NK-92 (cell line): ENCODE data around the gene BEGAIN.

Experiments used
- DNase-seq: peaks from one replicate; lab custom pipeline; 2025; ENCODE audit not compliant: unreplicated experiment; lab: John Stamatoyannopoulos, UW

BEGAIN gene

GRCh38 chr14:100553471-100553870, 33.7 kb downstream of the BEGAIN start:
- no peak for DNase-seq

GRCh38 chr14:100552524-100553125, 34.6 kb downstream of the BEGAIN start:
- no peak for DNase-seq

- no peak for DNase-seq
Measured at GRCh38 chr14:100551056-100551455, 36.2 kb downstream of the BEGAIN start.

- no peak for DNase-seq
Measured at GRCh38 chr14:100549834-100550625, 37.2 kb downstream of the BEGAIN start.

- DNase-seq: no peak
Measured at GRCh38 chr14:100548939-100549338, 38.3 kb downstream of the BEGAIN start.

- DNase-seq: no peak
Measured at GRCh38 chr14:100548295-100548655, 38.9 kb downstream of the BEGAIN start.

GRCh38 chr14:100547633-100548294, 39.5 kb downstream of the BEGAIN start:
- no peak for DNase-seq

- DNase-seq: no peak
Measured at GRCh38 chr14:100546051-100546443, 41.2 kb downstream of the BEGAIN start.

- no peak for DNase-seq
Measured at GRCh38 chr14:100545359-100545758, 41.9 kb downstream of the BEGAIN start.

GRCh38 chr14:100544506-100545141, 42.6 kb downstream of the BEGAIN start:
- DNase-seq: no peak

GRCh38 chr14:100543471-100544455, 43.5 kb downstream of the BEGAIN start:
- DNase-seq: no peak

GRCh38 chr14:100542619-100543205, 44.5 kb downstream of the BEGAIN start:
- DNase-seq: no peak

- DNase-seq: no peak
Measured at GRCh38 chr14:100541621-100542560, 45.3 kb downstream of the BEGAIN start.

GRCh38 chr14:100540926-100541620, 46.1 kb downstream of the BEGAIN start:
- no peak for DNase-seq

- no peak for DNase-seq
Measured at GRCh38 chr14:100540141-100540925, 46.9 kb downstream of the BEGAIN start.

GRCh38 chr14:100539766-100540140, 47.5 kb downstream of the BEGAIN start:
- DNase-seq: no peak

GRCh38 chr14:100539003-100539660, 48.1 kb downstream of the BEGAIN start:
- no peak for DNase-seq
